NCI-H1105 (cell line): Measurements from ENCODE around the gene SLC9A9.
A peak's percentile ranks its signal among the peaks of the same experiment; 100 is the strongest.

ENCODE experiments used
- DNase-seq: peaks from one replicate; lab custom pipeline; 2025; lab: John Stamatoyannopoulos, UW

SLC9A9 gene

GRCh38 chr3:143243686-143244085, 604.6 kb downstream of the SLC9A9 start:
- DNase-seq = no peak

GRCh38 chr3:143242691-143243090, 605.6 kb downstream of the SLC9A9 start:
- DNase-seq = no peak

DNA sequence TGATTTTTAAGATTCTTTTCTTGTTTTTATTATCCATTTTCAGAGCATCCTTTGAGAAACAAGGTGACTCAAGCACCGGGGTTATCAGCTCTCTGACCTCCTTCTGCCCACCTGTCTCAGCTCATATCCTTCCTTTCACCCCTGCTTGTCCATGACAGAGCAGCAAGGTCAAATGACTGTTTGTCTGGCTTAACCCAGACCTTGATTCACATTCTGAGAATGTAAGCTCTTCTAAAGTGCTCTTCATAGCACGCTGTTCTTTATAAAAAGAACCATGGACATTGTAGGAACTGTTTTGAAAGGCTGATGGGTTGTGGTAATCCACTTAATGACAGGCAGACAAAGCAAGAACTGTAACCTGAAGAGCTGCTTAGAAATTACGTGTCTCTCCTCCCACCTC, 606.2 kb downstream of the SLC9A9 start:
- DNase-seq = no peak

GRCh38 chr3:143241481-143241951, 606.8 kb downstream of the SLC9A9 start:
- DNase-seq = no peak

GRCh38 chr3:143240886-143241285, 607.4 kb downstream of the SLC9A9 start:
- DNase-seq = no peak

DNA sequence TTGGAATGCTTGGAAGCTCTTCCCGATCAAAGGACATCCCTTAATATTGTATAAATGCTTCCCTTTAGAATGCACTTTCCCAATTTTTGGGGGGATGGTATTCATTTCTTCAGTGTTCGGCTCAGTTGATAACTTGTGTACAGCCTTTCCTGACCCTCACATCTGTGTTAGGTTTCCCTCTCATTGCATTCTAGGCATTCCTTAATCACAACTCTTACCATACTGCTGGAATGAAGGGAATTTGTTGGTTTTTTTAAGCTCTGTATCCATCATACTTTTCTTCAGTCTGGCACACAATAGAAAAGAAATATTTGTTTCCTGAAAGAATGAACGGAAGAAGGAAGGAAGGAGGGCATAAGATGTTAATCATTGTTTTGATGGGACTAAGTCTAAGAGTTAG, 609.2 kb downstream of the SLC9A9 start:
- DNase-seq = no peak

DNA sequence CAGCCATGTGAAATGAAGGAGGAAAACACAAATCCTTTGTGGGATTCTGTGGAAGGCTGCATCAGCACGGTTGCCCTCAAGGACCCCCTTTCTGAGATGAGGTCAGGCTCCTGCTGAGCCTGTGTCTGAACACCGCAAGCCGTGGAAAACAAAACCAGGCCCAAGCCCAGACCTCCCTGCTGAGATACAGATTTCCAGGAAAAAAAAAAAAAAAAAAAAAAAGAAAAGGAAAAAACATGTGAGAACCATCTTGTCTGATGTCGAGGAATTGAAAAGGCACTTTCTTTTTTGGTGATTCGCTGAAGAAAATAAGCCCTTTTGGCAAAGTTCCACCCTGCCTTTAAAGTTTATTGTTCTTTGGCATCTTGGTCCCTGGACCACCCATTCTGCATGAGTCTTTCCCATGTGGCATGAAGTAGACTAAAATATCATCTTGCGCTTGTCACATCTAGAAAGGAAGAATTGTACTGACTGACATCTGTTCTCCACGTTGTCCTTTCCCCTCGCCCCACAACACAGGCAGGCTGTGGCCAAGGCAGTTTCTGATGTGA, 611.1 kb downstream of the SLC9A9 start:
- DNase-seq = no peak

GRCh38 chr3:143236226-143236964, 611.9 kb downstream of the SLC9A9 start:
- no peak for DNase-seq

GRCh38 chr3:143235614-143236204, 612.6 kb downstream of the SLC9A9 start:
- DNase-seq = no peak

DNA sequence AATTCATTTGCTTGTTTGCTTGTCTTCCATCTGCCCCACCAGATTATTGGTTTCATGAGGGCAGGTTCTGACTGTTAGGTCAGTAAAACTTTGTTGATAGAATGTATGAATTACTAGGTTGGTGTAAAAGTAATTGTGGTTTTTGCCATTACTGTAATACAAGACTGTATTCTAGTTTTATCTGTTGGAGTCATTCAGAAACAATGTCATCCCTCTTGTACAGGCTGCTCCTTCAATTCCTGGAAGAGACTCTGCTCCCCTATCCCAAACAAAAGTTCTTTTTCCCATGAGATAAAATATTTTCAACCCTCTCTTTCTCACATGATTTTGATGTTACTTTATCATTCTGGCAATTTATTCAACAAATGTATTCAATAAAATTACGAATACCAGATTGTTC, 613.7 kb downstream of the SLC9A9 start:
- DNase-seq = no peak

- DNase-seq = no peak
Observed at GRCh38 chr3:143232981-143233380, 615.3 kb downstream of the SLC9A9 start.

- no peak for DNase-seq
Observed at GRCh38 chr3:143228405-143228804, 619.9 kb downstream of the SLC9A9 start.

DNA sequence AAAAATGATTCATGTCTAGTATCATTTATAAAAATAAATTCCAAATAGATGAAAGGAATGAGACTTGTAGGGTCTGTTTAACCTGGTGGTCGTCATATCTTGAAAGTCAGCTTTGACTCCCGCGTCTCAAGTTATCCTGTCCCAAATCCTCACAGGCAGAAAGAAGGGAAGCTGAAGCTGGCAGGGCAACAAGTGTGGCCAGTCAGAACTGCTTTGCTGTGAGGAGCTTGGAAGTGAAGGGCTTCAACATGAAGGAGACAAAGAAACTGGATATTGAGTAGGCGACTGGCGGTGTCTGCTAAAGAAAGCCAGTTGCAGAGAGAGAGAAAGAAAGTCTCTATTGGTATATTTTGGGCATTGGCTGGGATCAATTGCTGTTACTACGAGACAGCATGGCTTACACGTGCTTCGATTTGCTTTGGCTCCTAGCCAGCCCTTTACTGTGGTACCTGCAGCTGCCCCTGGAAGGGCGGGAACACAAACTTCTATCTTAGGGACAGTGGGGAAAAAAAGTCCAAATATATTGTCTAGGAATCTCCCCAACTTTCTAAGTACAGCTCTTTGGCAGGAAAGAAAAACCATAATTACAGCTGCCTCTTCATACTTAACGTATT, 621.5 kb downstream of the SLC9A9 start:
- peak; percentile 70 for DNase-seq

DNA sequence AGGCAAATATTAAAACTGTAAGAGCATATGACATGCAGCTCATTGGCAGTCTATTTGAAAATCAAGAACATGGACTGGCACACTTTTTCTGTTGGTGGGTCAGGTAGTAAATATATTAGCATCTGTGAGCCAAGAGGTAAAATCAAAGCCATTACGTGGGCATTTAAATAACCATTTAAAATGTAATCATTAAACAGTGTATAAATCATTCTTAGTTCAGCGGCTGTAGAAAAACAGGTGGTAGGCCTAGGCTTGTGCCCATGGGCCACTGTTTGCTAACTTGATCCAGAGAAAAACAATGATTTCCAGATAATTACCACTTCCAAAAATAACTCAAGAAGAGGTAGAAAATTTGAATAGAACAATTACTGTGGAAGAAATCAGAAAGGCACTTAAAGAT, 623.6 kb downstream of the SLC9A9 start:
- peak; percentile 89 for DNase-seq

DNA sequence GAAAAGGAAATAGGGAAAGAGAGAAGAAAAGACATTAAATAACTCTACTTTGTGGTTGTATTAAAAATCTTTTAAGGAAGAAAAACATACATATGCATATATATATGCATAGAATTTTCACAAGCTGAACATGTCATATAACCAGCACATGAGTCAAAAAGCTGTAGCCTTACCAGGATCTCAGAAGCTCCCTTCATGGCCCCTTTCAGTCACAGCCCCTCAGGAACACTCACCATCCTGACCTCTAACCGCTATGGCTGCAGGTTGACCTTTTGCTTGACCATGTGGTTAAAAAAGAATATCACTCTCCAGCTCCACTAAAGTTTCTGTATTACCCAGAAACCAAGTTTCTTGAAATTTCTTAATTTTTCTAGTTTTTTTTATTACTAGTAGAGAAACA, 625.3 kb downstream of the SLC9A9 start:
- no peak for DNase-seq

DNA sequence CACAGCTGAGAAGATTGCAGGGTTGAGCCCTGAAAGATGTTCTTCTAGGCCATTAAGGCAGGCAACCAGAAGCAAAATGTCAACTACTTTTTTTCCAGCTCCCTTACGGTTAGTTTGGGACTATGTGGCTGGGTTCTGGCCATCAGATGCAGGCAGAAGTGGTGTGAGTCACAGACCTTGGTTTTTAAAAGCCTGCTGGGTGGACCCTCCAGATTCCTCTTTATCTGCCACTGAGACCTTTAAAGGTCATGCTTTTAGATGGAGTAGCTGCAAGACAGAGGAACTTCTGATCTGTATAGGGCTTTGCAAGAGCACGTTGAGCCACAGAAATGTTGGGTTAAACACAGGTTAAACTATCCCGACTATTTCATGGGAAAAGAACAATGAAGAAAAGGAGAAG, 625.8 kb downstream of the SLC9A9 start:
- no peak for DNase-seq

GRCh38 chr3:143221446-143221845, 626.8 kb downstream of the SLC9A9 start:
- no peak for DNase-seq

GRCh38 chr3:143220741-143221140, 627.5 kb downstream of the SLC9A9 start:
- no peak for DNase-seq

DNA sequence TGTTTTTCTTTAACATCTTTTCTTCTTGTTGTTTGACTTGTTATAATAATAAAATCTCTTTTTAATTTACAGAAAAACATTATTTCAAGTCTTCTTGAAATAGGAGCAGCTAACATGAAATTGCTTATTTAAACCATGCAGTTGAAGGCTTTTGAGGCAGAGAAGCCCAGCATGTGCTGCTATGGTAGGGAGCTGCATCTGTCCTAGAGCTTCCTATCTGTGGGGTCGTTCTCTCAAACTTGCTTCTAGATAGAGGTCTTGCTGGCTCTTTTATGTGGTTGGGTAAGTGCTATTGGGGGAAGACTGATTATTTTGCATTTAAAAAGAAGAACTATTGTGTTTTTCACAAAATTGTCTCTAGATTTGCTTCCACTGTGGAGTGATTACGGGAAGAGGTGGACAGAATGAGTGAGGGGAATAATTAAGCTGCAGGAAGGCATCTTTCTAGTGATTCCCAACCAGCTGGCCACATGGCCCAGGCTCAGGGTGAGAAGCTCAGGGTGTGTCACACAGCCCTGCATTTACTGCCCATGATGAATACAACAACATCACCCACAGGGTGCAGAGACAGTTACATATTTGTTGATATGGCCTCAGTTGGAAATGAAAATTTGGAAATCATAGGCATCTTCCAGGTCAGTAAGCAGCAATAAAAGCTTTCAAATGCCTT, 630.0 kb downstream of the SLC9A9 start:
- DNase-seq = no peak

DNA sequence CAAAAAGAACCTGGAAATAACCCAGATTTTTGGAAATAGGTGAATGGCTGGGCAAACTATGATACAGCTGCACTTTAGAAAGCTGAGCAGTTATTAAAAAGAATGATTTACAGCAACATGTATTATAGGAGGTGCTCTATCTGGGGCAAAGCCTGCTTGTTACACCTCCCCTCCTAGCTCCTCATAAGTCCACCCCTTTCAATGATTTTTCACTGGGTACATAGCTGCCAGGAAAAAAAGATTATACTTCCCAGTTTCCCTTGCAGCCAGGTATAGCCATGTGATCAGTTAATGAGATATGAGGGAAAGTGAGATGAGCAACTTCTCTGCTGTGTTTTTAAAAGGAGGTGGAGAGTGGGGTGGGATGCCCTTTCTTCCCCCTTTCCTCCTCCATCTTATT, 631.0 kb downstream of the SLC9A9 start:
- no peak for DNase-seq

DNA sequence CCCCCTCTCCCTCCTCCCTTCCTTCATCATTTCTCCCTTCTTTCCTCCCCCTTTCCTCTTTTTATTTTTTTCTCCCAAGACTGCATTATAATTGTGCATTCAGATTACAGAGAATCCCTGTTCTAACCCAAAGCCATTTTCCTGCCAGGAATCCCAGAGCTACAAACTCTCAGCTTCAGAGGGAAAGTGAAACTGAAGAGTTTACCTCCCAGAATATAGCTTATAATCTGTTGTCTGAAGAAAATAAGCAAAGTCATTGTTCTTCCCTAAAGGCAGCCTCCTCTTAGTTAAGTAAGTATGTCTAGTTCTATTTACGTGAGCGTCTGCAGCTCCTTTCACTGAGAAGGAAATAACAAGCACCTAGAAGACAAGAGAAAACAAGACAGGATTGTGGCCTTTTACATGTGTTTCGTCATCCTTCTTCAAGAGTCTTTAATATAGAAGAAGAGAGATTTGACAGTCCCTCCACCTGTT, 631.5 kb downstream of the SLC9A9 start:
- no peak for DNase-seq
